ENCODE measurements around the gene TOMT. TPM values are rescaled to one million over a fixed set of nuclear protein-coding genes. Genes with fewer than 3 reads are reported as not detected.

Gene TOMT
- total RNA-seq (2014; rRNA removed; shearing (Covaris generic)), result not detected in 2 replicates
- not detected in 2 replicates for polyA plus RNA-seq (2016; fragmentation: Nextera tagmentation; extraction: Ambion mirVana)
- long read RNA-seq, result 0 reads

GRCh38 chr11:72105888-72106287 is at the start of gene TOMT:
Gene TOMT, plus strand, starts transcription at chr11:72105924. Its CDS starts 28 bp downstream, at chr11:72105952.
- H3K4me2 ChIP-seq, result no peak within 1 kb of the TSS
- Mint-ChIP-seq H3K4me3 (no peak within 1 kb of the TSS), H3K4me1 (peaks cover 29% of the 10 kb centered on the region), H3K27ac (no peak within 1 kb of the TSS), H3K36me3 (ENCODE audit: low read depth) (peaks cover 15% of the 10 kb centered on the region), H3K27me3 (ENCODE audit: insufficient read depth, low read depth, poor library complexity) (peaks cover 9% of the 10 kb centered on the region), H3K9me3 (no peaks in the 10 kb centered on the region; the same call in 1 of the 3 replicates)
- no peaks in the 10 kb centered on the region for H3K9me2 ChIP-seq (ENCODE audit: insufficient read depth)
- H3K4me1 ChIP-seq (ENCODE audit: insufficient read depth), result peaks cover 6% of the 10 kb centered on the region; the same call in 1 of the 2 replicates
- H3K27me3 ChIP-seq (ENCODE audit: insufficient read depth), result no peaks in the 10 kb centered on the region
- H4K20me1 ChIP-seq (replicated peaks; ENCODE audit: insufficient read depth), result no peaks in the 10 kb centered on the region
- no peak within 1 kb of the TSS for H2AFZ ChIP-seq
- H3K36me3 ChIP-seq (ENCODE audit: insufficient read depth), result no peaks in the 10 kb centered on the region
- H3K79me2 ChIP-seq (replicated peaks; ENCODE audit: insufficient read depth), result peaks cover 20% of the 10 kb centered on the region
- H3K4me3 ChIP-seq, result no peak within 1 kb of the TSS
- no peak within 1 kb of the TSS for H3K27ac ChIP-seq (ENCODE audit: low read depth)
- no peak for TF ChIP-seq STAT1 (IDR thresholded peaks at IDR 0.05; ENCODE audit: unreplicated experiment)
- no peak for TF ChIP-seq ZNF331 (CRISPR knock-in tag; IDR thresholded peaks at IDR 0.05; ENCODE audit: low read depth)
- no peak for TF ChIP-seq EZH2 (IDR thresholded peaks at IDR 0.05; ENCODE audit: low read depth, unreplicated experiment)
- TF ChIP-seq CREB1 (CRISPR knock-in tag; IDR thresholded peaks at IDR 0.05; ENCODE audit: low read depth), result no peak
- no peak for TF ChIP-seq NANOG (IDR thresholded peaks at IDR 0.05; ENCODE audit: borderline replicate concordance)
- no peak for TF ChIP-seq POLR2AphosphoS5 (IDR thresholded peaks at IDR 0.05; ENCODE audit: low read depth)
- TF ChIP-seq ZNF462 (CRISPR knock-in tag; IDR thresholded peaks at IDR 0.05), result no peak
- no peak for TF ChIP-seq REST (IDR thresholded peaks at IDR 0.05; ENCODE audit: unreplicated experiment)
- TF ChIP-seq ETS1 (IDR thresholded peaks at IDR 0.05), result no peak
- DNase-seq (ENCODE audit: low spot score) (no peak), ATAC-seq (no peak)
- peaks cover 9% of the 10 kb centered on the region; the same call in 1 of the 2 replicates for H3F3A ChIP-seq (replicated peaks; ENCODE audit: low read depth)

Measured in GM23338 (cell line).